ENCODE data around the gene CR1L.
"Not testable (repeated sequence)": the region's sequence is repeated elsewhere in the genome, so short reads cannot be mapped to it uniquely, and the experiment has no call there.

Gene CR1L

GRCh38 chr1:207648334-207649209 lies 3.6 kb downstream of the CR1L start:
- peaks cover 1% of the 10 kb centered on the region for H3K36me3 Mint-ChIP-seq (ENCODE audit: insufficient read depth)
- H3K27me3 Mint-ChIP-seq, result peaks cover 34% of the 10 kb centered on the region
- no peak overlapping the region for H3K4me3 Mint-ChIP-seq
- peaks cover 6% of the 10 kb centered on the region for H3K4me1 Mint-ChIP-seq
- no peak for DNase-seq (ENCODE audit: low spot score in 2 of 2)
- ATAC-seq (replicated peaks; ENCODE audit: extremely low read depth, poor library complexity, severe bottlenecking), result no peak
- H3K9me3 Mint-ChIP-seq, result no peaks in the 10 kb centered on the region
- H3K27ac Mint-ChIP-seq (ENCODE audit: low read depth), result no peak overlapping the region

- Mint-ChIP-seq H3K27ac (ENCODE audit: low read depth) (no peak overlapping the region), H3K4me3 (no peak overlapping the region)
- ATAC-seq (replicated peaks; ENCODE audit: extremely low read depth, poor library complexity, severe bottlenecking), result no peak
Observed at GRCh38 chr1:207649210-207649753, 4.3 kb downstream of the CR1L start.

GRCh38 chr1:207649865-207650580 lies 5.1 kb downstream of the CR1L start:
- Mint-ChIP-seq H3K27ac (ENCODE audit: low read depth) (no peak overlapping the region), H3K36me3 (ENCODE audit: insufficient read depth) (peaks cover 1% of the 10 kb centered on the region)
- ATAC-seq (replicated peaks; ENCODE audit: extremely low read depth, poor library complexity, severe bottlenecking), result no peak

More at GRCh38 chr1:207649210-207649753, 4.3 kb downstream of the CR1L start:
- Mint-ChIP-seq H3K27me3 (peaks cover 27% of the 10 kb centered on the region), H3K4me1 (peaks cover 4% of the 10 kb centered on the region), H3K9me3 (no peaks in the 10 kb centered on the region), H3K36me3 (ENCODE audit: insufficient read depth) (peaks cover 1% of the 10 kb centered on the region)
- DNase-seq (ENCODE audit: low spot score in 2 of 2), result no peak

GRCh38 chr1:207651583-207651982 lies 6.7 kb downstream of the CR1L start:
- no peak overlapping the region for H3K27ac Mint-ChIP-seq (ENCODE audit: low read depth)
- no peak overlapping the region for H3K4me3 Mint-ChIP-seq
- peaks cover 18% of the 10 kb centered on the region for H3K27me3 Mint-ChIP-seq
- DNase-seq (ENCODE audit: low spot score in 2 of 2) (no peak), ATAC-seq (replicated peaks; ENCODE audit: extremely low read depth, poor library complexity, severe bottlenecking) (no peak)
- H3K9me3 Mint-ChIP-seq, result no peaks in the 10 kb centered on the region
- H3K36me3 Mint-ChIP-seq (ENCODE audit: insufficient read depth), result no peaks in the 10 kb centered on the region
- no peaks in the 10 kb centered on the region for H3K4me1 Mint-ChIP-seq

More at GRCh38 chr1:207649865-207650580, 5.1 kb downstream of the CR1L start:
- H3K9me3 Mint-ChIP-seq, result no peaks in the 10 kb centered on the region
- peaks cover 20% of the 10 kb centered on the region for H3K27me3 Mint-ChIP-seq
- H3K4me1 Mint-ChIP-seq, result no peaks in the 10 kb centered on the region
- no peak for DNase-seq (ENCODE audit: low spot score in 2 of 2)
- no peak overlapping the region for H3K4me3 Mint-ChIP-seq

- no peaks in the 10 kb centered on the region for H3K4me1 Mint-ChIP-seq
- H3K9me3 Mint-ChIP-seq, result no peaks in the 10 kb centered on the region
- DNase-seq (ENCODE audit: low spot score in 2 of 2), result no peak
- no peak for ATAC-seq (replicated peaks; ENCODE audit: extremely low read depth, poor library complexity, severe bottlenecking)
- H3K4me3 Mint-ChIP-seq, result no peak overlapping the region
- H3K36me3 Mint-ChIP-seq (ENCODE audit: insufficient read depth), result peaks cover 2% of the 10 kb centered on the region
- H3K27ac Mint-ChIP-seq (ENCODE audit: low read depth), result no peak overlapping the region
- H3K27me3 Mint-ChIP-seq, result peaks cover 43% of the 10 kb centered on the region
Observed at GRCh38 chr1:207654320-207654719, 9.4 kb downstream of the CR1L start.

- H3K9me3 Mint-ChIP-seq, result no peaks in the 10 kb centered on the region
- DNase-seq (ENCODE audit: low spot score in 2 of 2) (no peak), ATAC-seq (replicated peaks; ENCODE audit: extremely low read depth, poor library complexity, severe bottlenecking) (no peak)
- H3K4me3 Mint-ChIP-seq, result no peak overlapping the region
- H3K27me3 Mint-ChIP-seq, result peaks cover 67% of the 10 kb centered on the region
- peaks cover 2% of the 10 kb centered on the region for H3K36me3 Mint-ChIP-seq (ENCODE audit: insufficient read depth)
- H3K4me1 Mint-ChIP-seq, result no peaks in the 10 kb centered on the region
- no peak overlapping the region for H3K27ac Mint-ChIP-seq (ENCODE audit: low read depth)
Observed at GRCh38 chr1:207658408-207658807, 13.5 kb downstream of the CR1L start.

- no peak for ATAC-seq (replicated peaks; ENCODE audit: extremely low read depth, poor library complexity, severe bottlenecking)
- H3K27ac Mint-ChIP-seq (ENCODE audit: low read depth), result no peak overlapping the region
- no peak overlapping the region for H3K4me3 Mint-ChIP-seq
- H3K9me3 Mint-ChIP-seq, result no peaks in the 10 kb centered on the region
- no peak for DNase-seq (ENCODE audit: low spot score in 2 of 2)
- peaks cover 2% of the 10 kb centered on the region for H3K36me3 Mint-ChIP-seq (ENCODE audit: insufficient read depth)
- H3K4me1 Mint-ChIP-seq, result no peaks in the 10 kb centered on the region
- H3K27me3 Mint-ChIP-seq, result peaks cover 73% of the 10 kb centered on the region
Observed at GRCh38 chr1:207658904-207659485, 14.1 kb downstream of the CR1L start.

- peaks cover 2% of the 10 kb centered on the region for H3K36me3 Mint-ChIP-seq (ENCODE audit: insufficient read depth)
- H3K27ac Mint-ChIP-seq (ENCODE audit: low read depth), result no peak overlapping the region
- H3K4me1 Mint-ChIP-seq, result no peaks in the 10 kb centered on the region
- DNase-seq (ENCODE audit: low spot score in 2 of 2) (no peak), ATAC-seq (replicated peaks; ENCODE audit: extremely low read depth, poor library complexity, severe bottlenecking) (no peak)
- no peaks in the 10 kb centered on the region for H3K9me3 Mint-ChIP-seq
- H3K4me3 Mint-ChIP-seq, result no peak overlapping the region
- peaks cover 80% of the 10 kb centered on the region for H3K27me3 Mint-ChIP-seq
Observed at GRCh38 chr1:207659545-207660153, 14.7 kb downstream of the CR1L start.

GRCh38 chr1:207661420-207661819 lies 16.5 kb downstream of the CR1L start:
- H3K9me3 Mint-ChIP-seq; H3K27ac Mint-ChIP-seq (ENCODE audit: low read depth); ATAC-seq (replicated peaks; ENCODE audit: extremely low read depth, poor library complexity, severe bottlenecking); H3K4me3 Mint-ChIP-seq; H3K36me3 Mint-ChIP-seq (ENCODE audit: insufficient read depth); DNase-seq (ENCODE audit: low spot score in 2 of 2); H3K4me1 Mint-ChIP-seq: not testable (repeated sequence)
- peaks cover 86% of the 10 kb centered on the region for H3K27me3 Mint-ChIP-seq

- ATAC-seq (replicated peaks; ENCODE audit: extremely low read depth, poor library complexity, severe bottlenecking), result no peak
- Mint-ChIP-seq H3K27ac (ENCODE audit: low read depth) (no peak overlapping the region), H3K4me1 (no peaks in the 10 kb centered on the region), H3K4me3 (no peak overlapping the region), H3K9me3 (no peaks in the 10 kb centered on the region), H3K27me3 (peaks cover 88% of the 10 kb centered on the region), H3K36me3 (ENCODE audit: insufficient read depth) (no peaks in the 10 kb centered on the region)
- DNase-seq (ENCODE audit: low spot score in 2 of 2), result no peak
Observed at GRCh38 chr1:207666342-207666741, 21.4 kb downstream of the CR1L start.

GRCh38 chr1:207669528-207670009 lies 24.6 kb downstream of the CR1L start:
- ATAC-seq (replicated peaks; ENCODE audit: extremely low read depth, poor library complexity, severe bottlenecking) (no peak), DNase-seq (ENCODE audit: low spot score in 2 of 2) (no peak)
- Mint-ChIP-seq H3K36me3 (ENCODE audit: insufficient read depth) (no peaks in the 10 kb centered on the region), H3K9me3 (no peaks in the 10 kb centered on the region), H3K4me1 (no peaks in the 10 kb centered on the region), H3K4me3 (no peak overlapping the region), H3K27me3 (peaks cover 89% of the 10 kb centered on the region), H3K27ac (ENCODE audit: low read depth) (no peak overlapping the region)

- H3K27ac Mint-ChIP-seq (ENCODE audit: low read depth), result no peak overlapping the region
- H3K36me3 Mint-ChIP-seq (ENCODE audit: insufficient read depth), result no peaks in the 10 kb centered on the region
- no peaks in the 10 kb centered on the region for H3K9me3 Mint-ChIP-seq
- DNase-seq (ENCODE audit: low spot score in 2 of 2) (no peak), ATAC-seq (replicated peaks; ENCODE audit: extremely low read depth, poor library complexity, severe bottlenecking) (no peak)
- H3K27me3 Mint-ChIP-seq, result peaks cover 91% of the 10 kb centered on the region
- H3K4me3 Mint-ChIP-seq, result no peak overlapping the region
- no peaks in the 10 kb centered on the region for H3K4me1 Mint-ChIP-seq
Observed at GRCh38 chr1:207670192-207670591, 25.3 kb downstream of the CR1L start.

Data from central memory CD8-positive, alpha-beta T cell (primary cell).